Measurements from ENCODE around the gene PPM1G. TPM values are rescaled to one million over a fixed set of nuclear protein-coding genes. Genes with fewer than 3 reads are reported as not detected.

PPM1G gene
- total RNA-seq, 1 experiment from 2014 or later: 140 TPM

DNA sequence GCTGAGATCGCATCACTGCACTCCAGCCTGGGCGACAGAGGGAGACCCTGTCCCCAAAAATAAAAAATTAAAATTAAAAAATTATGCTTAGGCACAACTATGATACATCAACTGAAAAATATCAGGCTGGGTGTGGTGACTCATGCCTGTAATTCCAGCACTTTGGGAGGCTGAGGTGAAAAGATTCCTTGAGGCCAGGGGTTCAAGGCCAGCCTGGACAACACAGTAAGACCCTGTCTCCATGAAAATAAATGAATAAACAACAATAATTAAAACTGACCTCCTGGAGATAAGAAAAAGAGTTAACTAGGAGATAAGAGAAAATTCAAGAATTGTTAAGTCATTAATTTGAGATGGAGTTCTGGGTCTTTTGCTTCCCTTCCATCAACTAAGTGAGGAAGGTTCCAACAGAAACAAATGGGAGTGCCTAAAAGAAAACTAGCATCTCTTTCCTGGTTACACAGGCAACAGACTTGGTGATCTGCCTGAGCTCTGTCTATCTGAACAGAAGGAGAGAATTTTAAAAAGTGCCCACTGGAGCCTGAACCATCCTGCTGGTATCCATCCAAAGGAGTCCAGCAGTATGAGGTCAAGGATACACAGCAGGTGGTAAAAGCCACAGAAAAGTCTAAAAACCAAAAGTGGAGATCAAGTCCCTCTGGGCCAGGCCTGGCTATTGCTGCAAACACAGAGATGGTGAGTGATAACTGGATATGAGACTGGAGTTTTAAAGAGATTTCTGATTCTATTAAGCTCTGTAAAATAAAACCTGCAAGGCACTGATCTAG, 8.8 kb downstream of the PPM1G start:
- TF ChIP-seq SIN3A (IDR thresholded peaks at IDR 0.05; ENCODE audit: low read depth) (no peak), EZH2phosphoT487 (IDR thresholded peaks at IDR 0.05; ENCODE audit: borderline replicate concordance) (no peak), POLR2AphosphoS5 (IDR thresholded peaks at IDR 0.05; ENCODE audit: low read depth, low read length) (no peak), SP1 (IDR thresholded peaks at IDR 0.05; ENCODE audit: low read depth) (no peak), YY1 (IDR thresholded peaks at IDR 0.05; ENCODE audit: extremely low read depth, insufficient replicate concordance, low read depth, low read length) (no peak)
- TF ChIP-seq, protein P1, sequence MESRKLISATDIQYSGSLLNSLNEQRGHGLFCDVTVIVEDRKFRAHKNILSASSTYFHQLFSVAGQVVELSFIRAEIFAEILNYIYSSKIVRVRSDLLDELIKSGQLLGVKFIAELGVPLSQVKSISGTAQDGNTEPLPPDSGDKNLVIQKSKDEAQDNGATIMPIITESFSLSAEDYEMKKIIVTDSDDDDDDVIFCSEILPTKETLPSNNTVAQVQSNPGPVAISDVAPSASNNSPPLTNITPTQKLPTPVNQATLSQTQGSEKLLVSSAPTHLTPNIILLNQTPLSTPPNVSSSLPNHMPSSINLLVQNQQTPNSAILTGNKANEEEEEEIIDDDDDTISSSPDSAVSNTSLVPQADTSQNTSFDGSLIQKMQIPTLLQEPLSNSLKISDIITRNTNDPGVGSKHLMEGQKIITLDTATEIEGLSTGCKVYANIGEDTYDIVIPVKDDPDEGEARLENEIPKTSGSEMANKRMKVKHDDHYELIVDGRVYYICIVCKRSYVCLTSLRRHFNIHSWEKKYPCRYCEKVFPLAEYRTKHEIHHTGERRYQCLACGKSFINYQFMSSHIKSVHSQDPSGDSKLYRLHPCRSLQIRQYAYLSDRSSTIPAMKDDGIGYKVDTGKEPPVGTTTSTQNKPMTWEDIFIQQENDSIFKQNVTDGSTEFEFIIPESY (IDR thresholded peaks at IDR 0.05; ENCODE audit: extremely low read depth, insufficient replicate concordance, low read length): no peak
- no peak overlapping the region for H3K4me3 ChIP-seq (replicated peaks in 1 of 2; ENCODE audit: low read depth in 1 of 2, low read length in 2 of 2)
- ATAC-seq: no peak
- no peak for DNase-seq (ENCODE audit: low read depth, low spot score)
- peaks cover 5% of the 10 kb centered on the region in 2 experiments for H3K36me3 ChIP-seq (ENCODE audit: control insufficient read depth in 1 of 2, insufficient read depth in 2 of 2, low read length in 2 of 2)
- H4K20me1 ChIP-seq (ENCODE audit: insufficient read depth): peaks cover 36% of the 10 kb centered on the region; the same call in 1 of the 2 replicates
- H3K79me2 ChIP-seq (ENCODE audit: insufficient read depth, low read length): peaks cover 100% of the 10 kb centered on the region
- CTCF ChIA-PET: no interaction called here
- no peak overlapping the region for H3K27ac ChIP-seq (ENCODE audit: low read depth, low read length)
- H3K9me2 ChIP-seq (ENCODE audit: insufficient read depth): no peaks in the 10 kb centered on the region
- no peaks in the 10 kb centered on the region for H3K9me3 ChIP-seq (ENCODE audit: control insufficient read depth in 1 of 2, insufficient read depth in 1 of 2, low read depth in 1 of 2, low read length in 2 of 2)
- no TSS peak for BruUV-seq (replicated peaks)
- intact Hi-C loops (cut with micrococcal nuclease): no loop called here
- H3K9ac ChIP-seq (ENCODE audit: low read length): no peak overlapping the region
- no peak overlapping the region for H3K4me2 ChIP-seq (ENCODE audit: low read length)
- H3K27me3 ChIP-seq (ENCODE audit: insufficient read depth, low read length): no peaks in the 10 kb centered on the region
- POLR2A ChIA-PET: no interaction called here
- peaks cover 6 to 11% of the 10 kb centered on the region in 2 experiments for H3K4me1 ChIP-seq (ENCODE audit: control insufficient read depth in 1 of 2, insufficient read depth in 2 of 2, low read length in 2 of 2)
- no peak overlapping the region for H2AFZ ChIP-seq (ENCODE audit: low read depth, low read length, poor library complexity, severe bottlenecking)
- RAD21 ChIA-PET (ENCODE audit: low non-redundant PET in 1 of 2, low total read pairs in 2 of 2, uncharacterized antibody in 2 of 2, unreplicated experiment in 2 of 2): no interaction called here

Measured in HCT116 (cell line).